Measurements from ENCODE around the gene OR52E6.

The OR52E6 gene

GRCh38 chr11:5846701-5847100, 5.0 kb upstream of the OR52E6 start:
- Histone ChIP-seq H3K9ac (no peak overlapping the region), H3K4me3 (no peak overlapping the region), H3K27ac (no peak overlapping the region), H4K20me1 (no peaks in the 10 kb centered on the region), H3K4me1 (no peaks in the 10 kb centered on the region), H3K27me3 (no peaks in the 10 kb centered on the region), H3K36me3 (no peaks in the 10 kb centered on the region), H3K9me3 (no peaks in the 10 kb centered on the region), H3K4me2 (no peak overlapping the region)
- TF ChIP-seq Cebpa-rat (IDR thresholded peaks at IDR 0.05) = no peak

GRCh38 chr11:5837695-5838094, 4.0 kb downstream of the OR52E6 start:
- H3K9ac ChIP-seq = no peak overlapping the region
- no peaks in the 10 kb centered on the region for H3K9me3 ChIP-seq
- no peak for TF ChIP-seq Cebpa-rat (IDR thresholded peaks at IDR 0.05)
- H4K20me1 ChIP-seq = no peaks in the 10 kb centered on the region
- H3K36me3 ChIP-seq = no peaks in the 10 kb centered on the region
- H3K27ac ChIP-seq = no peak overlapping the region
- H3K4me2 ChIP-seq = no peak overlapping the region
- no peak overlapping the region for H3K4me3 ChIP-seq
- H3K27me3 ChIP-seq = no peaks in the 10 kb centered on the region
- no peaks in the 10 kb centered on the region for H3K4me1 ChIP-seq

DNA sequence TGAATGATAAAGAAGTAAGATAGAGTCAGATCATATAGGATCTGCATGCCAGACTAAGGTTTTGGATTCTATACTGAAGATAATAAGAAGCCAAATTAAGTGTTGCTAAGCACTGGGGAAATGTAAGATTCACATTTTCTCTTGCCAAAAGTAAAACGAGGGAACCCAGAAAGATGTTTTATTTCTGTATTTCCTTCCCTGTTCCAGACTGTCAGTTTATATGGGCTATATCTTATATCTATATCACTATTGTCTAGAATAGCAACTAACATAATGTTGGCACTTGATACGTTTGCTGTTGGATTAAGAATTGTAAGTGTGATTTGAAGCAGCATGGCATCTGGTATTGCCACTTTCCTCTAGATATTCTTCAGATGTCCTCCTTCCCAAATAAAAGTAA, 8.3 kb downstream of the OR52E6 start:
- TF ChIP-seq Cebpa-rat (IDR thresholded peaks at IDR 0.05) = no peak
- Histone ChIP-seq H3K36me3 (no peaks in the 10 kb centered on the region), H3K4me1 (no peaks in the 10 kb centered on the region), H3K4me2 (no peak overlapping the region), H3K27me3 (no peaks in the 10 kb centered on the region), H3K27ac (no peak overlapping the region), H3K9me3 (no peaks in the 10 kb centered on the region), H3K4me3 (no peak overlapping the region), H4K20me1 (no peaks in the 10 kb centered on the region), H3K9ac (no peak overlapping the region)

- H3K4me1 ChIP-seq = no peaks in the 10 kb centered on the region
- H3K4me2 ChIP-seq = no peak overlapping the region
- no peak overlapping the region for H3K9ac ChIP-seq
- peaks cover 3% of the 10 kb centered on the region; the same call in 1 of the 2 replicates for H3K9me3 ChIP-seq
- H4K20me1 ChIP-seq = no peaks in the 10 kb centered on the region
- no peaks in the 10 kb centered on the region for H3K36me3 ChIP-seq
- TF ChIP-seq Cebpa-rat (IDR thresholded peaks at IDR 0.05) = no peak
- H3K4me3 ChIP-seq = no peak overlapping the region
- no peaks in the 10 kb centered on the region for H3K27me3 ChIP-seq
- no peak overlapping the region for H3K27ac ChIP-seq
These were observed 10.4 kb downstream of the OR52E6 start for GRCh38 chr11:5831196-5831829.

DNA sequence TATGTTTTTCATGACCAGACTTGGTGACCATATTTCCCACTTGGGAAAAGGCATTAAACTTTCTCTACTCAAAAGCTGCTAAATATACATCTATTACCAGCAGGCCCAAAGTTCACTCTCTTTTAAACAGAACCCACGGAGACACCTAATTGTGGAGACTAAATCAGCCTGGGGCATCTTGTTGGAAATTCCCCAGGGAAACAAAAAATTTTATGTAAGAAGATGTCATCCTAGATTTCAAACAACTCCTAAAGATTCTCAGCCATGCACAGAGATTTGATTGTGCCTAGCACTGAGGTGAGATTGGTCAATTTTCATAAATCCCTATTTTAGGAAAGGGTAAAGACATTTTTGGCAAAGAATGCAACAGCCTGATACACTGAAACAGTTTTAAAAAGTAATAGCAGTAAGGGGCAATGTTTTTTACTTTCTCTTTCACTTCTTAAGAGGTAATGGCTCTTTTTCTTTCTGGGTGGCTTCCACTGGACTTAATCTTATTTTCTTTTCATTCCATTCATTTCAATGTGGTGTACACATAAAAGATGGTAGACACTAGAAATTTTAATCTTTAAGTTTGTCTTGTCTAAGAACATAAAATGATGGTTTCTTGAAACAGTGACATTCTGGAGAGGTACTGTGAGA, 23.3 kb downstream of the OR52E6 start:
- Histone ChIP-seq H3K27me3 (no peaks in the 10 kb centered on the region), H3K9me3 (no peaks in the 10 kb centered on the region), H4K20me1 (no peaks in the 10 kb centered on the region), H3K4me3 (no peak overlapping the region), H3K36me3 (no peaks in the 10 kb centered on the region), H3K9ac (no peak overlapping the region), H3K4me1 (peaks cover 13% of the 10 kb centered on the region; the same call in 1 of the 2 replicates), H3K4me2 (peak overlapping the region; percentile 45), H3K27ac (no peak overlapping the region)
- TF ChIP-seq Cebpa-rat (IDR thresholded peaks at IDR 0.05) = no peak

DNA sequence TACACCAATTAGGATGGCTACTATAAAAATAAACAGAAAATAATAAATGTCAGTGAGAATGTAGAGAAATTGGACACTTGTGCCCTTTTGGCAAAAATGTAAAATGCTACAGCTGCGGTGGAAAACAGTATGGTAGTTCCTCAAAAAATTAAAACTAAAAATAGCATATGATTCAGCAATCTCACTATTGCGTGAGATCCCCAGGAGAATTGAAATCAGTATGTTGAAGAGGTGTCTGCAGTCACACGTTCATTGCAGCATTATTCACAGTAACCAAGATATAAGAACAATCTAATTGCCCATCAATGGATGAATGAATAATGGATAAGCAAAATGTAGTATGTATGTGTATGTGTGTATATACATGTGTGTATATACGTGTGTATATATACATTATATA, 26.2 kb downstream of the OR52E6 start:
- Histone ChIP-seq H3K36me3 (no peaks in the 10 kb centered on the region), H3K27me3 (no peaks in the 10 kb centered on the region), H4K20me1 (no peaks in the 10 kb centered on the region), H3K4me1 (peaks cover 13% of the 10 kb centered on the region; the same call in 1 of the 2 replicates), H3K9me3 (no peaks in the 10 kb centered on the region), H3K4me2 (no peak overlapping the region), H3K9ac (no peak overlapping the region), H3K4me3 (no peak overlapping the region), H3K27ac (no peak overlapping the region)
- TF ChIP-seq Cebpa-rat (IDR thresholded peaks at IDR 0.05) = no peak

GRCh38 chr11:5809905-5810795, 31.5 kb downstream of the OR52E6 start:
- Histone ChIP-seq H4K20me1 (no peaks in the 10 kb centered on the region), H3K9me3 (no peaks in the 10 kb centered on the region), H3K36me3 (no peaks in the 10 kb centered on the region), H3K4me1 (peaks cover 7% of the 10 kb centered on the region; the same call in 1 of the 2 replicates), H3K27ac (no peak overlapping the region), H3K27me3 (no peaks in the 10 kb centered on the region), H3K9ac (no peak overlapping the region), H3K4me3 (no peak overlapping the region), H3K4me2 (no peak overlapping the region)
- TF ChIP-seq Cebpa-rat (IDR thresholded peaks at IDR 0.05) = no peak

DNA sequence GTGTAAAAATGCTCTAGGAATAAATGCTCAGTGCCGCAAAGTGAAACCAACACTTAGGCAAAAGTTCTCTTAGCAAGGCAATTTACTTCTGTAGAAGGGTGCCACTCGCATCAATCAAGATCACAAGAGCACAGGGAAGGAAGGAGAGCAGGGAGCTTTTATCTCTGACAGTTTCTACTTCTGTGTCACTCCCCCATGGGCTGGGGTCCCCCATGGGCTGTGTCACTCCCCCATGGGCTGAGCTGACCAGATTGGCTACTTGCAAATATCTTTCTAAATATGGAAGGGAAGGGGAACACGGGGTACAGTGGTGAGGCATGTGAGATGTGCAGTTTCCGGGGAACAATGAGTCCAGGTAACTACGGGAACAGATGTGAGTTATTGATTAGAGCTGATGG, 32.6 kb downstream of the OR52E6 start:
- Histone ChIP-seq H3K4me2 (peak overlapping the region; percentile 83), H3K27ac (no peak overlapping the region), H3K36me3 (no peaks in the 10 kb centered on the region), H3K27me3 (no peaks in the 10 kb centered on the region), H3K9me3 (peaks cover 6% of the 10 kb centered on the region), H3K9ac (peak overlapping the region; percentile 69), H4K20me1 (no peaks in the 10 kb centered on the region), H3K4me1 (0 out of 2 replicates have a peak, but pooled peaks cover 3% of the 10 kb centered on the region), H3K4me3 (peak overlapping the region; percentile 74)
- no peak for TF ChIP-seq Cebpa-rat (IDR thresholded peaks at IDR 0.05)

DNA sequence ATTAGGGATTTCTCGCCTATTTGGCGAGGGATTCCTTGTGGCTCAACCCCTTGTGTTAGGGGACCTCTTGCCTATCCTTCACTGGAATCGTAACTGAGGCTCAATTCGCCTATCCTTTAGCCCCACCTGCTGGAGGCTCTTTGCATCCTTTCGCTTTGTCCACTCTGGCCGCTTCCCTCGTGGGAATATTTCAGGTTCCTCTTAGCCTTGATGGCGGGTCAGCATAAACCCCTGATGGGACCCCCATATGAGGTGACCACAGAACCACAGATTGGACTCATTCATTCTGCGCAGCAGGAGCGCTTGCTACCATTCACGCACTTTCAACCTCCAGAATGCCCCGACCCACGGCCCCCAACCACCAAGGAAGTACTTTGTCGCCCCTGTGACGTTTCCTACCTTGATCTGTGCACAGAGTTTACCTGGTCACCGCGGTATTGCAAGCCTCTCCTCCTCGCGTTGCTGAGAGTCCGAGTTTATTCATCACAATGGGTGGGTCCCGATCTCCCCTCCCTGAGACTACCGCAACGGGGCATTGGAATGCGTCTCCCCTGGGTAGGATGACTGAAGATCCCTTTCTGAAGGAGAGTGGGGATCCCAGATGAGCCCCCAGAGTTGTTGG, 33.1 kb downstream of the OR52E6 start, which contains the start of gene OR52N2:
Gene OR52N2 (plus strand): TSS at position 425 of the 622 bp plus-strand sequence. CDS start 11,412 bp downstream, outside the sequence.
- H3K27ac ChIP-seq = no peak within 1 kb of the TSS
- H3K27me3 ChIP-seq = no peaks in the 10 kb centered on the region
- peak within 1 kb of the TSS; percentile 74 for H3K4me3 ChIP-seq
- H3K9me3 ChIP-seq = peaks cover 11% of the 10 kb centered on the region
- no peak for TF ChIP-seq Cebpa-rat (IDR thresholded peaks at IDR 0.05)
- 0 out of 2 replicates have a peak, but pooled peaks cover 3% of the 10 kb centered on the region for H3K4me1 ChIP-seq
- no peaks in the 10 kb centered on the region for H4K20me1 ChIP-seq
- H3K9ac ChIP-seq = peak within 1 kb of the TSS; percentile 69
- H3K4me2 ChIP-seq = peak within 1 kb of the TSS; percentile 83
- no peaks in the 10 kb centered on the region for H3K36me3 ChIP-seq

Data from BLaER1 (cell line).